Fibroblast of villous mesenchyme (primary cell): ENCODE data around the gene ATRX. TPM values are rescaled to one million over a fixed set of nuclear protein-coding genes. Genes with fewer than 3 reads are reported as not detected.
"Not testable (repeated sequence)": the region's sequence is repeated elsewhere in the genome, so short reads cannot be mapped to it uniquely, and the experiment has no call there.

Experiments
- DNase-seq: peaks from one replicate; pipeline ENCODE4 v3.0.0-alpha.2; 2010; ENCODE audit warnings: low read depth
- H3K4me3 ChIP-seq: 2 replicates; pipeline ENCODE4 v1.5.1; 2011; ENCODE audit warnings: low read depth, mild to moderate bottlenecking, low read length
- CTCF ChIP-seq: IDR thresholded peaks from 2 replicates; pipeline ENCODE4 v1.5.1; 2012; ENCODE audit warnings: low read depth, mild to moderate bottlenecking, low read length; ENCODE audit not compliant: insufficient read depth
- total RNA-seq: library from RNA; depleted of rRNA; stranded (reverse); fragments of >200 nt; gene quantifications from 2 replicates; pipeline ENCODE4 v1.2.3, GENCODE V29; 2012

The ATRX gene
- 77.0 and 92.8 TPM in 2 replicates for total RNA-seq

GRCh38 chrX:77785486-77786364 lies at the start of gene ATRX:
ATRX (minus strand) TSS chrX:77786216; CDS start chrX:77786001, 215 bp downstream.
- peak; percentile 80 for DNase-seq
- H3K4me3 ChIP-seq: peak within 1 kb of the TSS; percentile 75
- TF ChIP-seq CTCF: no peak

GRCh38 chrX:77831544-77831943 lies 45.5 kb upstream of the ATRX start:
- DNase-seq, H3K4me3 ChIP-seq: not testable (repeated sequence)

- not testable (repeated sequence) for DNase-seq, H3K4me3 ChIP-seq
Measured at GRCh38 chrX:77821989-77822388, 36.0 kb upstream of the ATRX start.

GRCh38 chrX:77820091-77820727 lies 34.2 kb upstream of the ATRX start:
- TF ChIP-seq CTCF: no peak
- DNase-seq: no peak
- H3K4me3 ChIP-seq: no peak overlapping the region

- no peak for DNase-seq
- H3K4me3 ChIP-seq: no peak overlapping the region
- no peak for TF ChIP-seq CTCF
Measured at GRCh38 chrX:77814210-77814609, 28.2 kb upstream of the ATRX start.

GRCh38 chrX:77802201-77802600 lies 16.2 kb upstream of the ATRX start:
- no peak for DNase-seq
- no peak for TF ChIP-seq CTCF
- H3K4me3 ChIP-seq: no peak overlapping the region

GRCh38 chrX:77795124-77795523 lies 9.1 kb upstream of the ATRX start:
- DNase-seq: no peak
- H3K4me3 ChIP-seq: no peak overlapping the region
- no peak for TF ChIP-seq CTCF

- no peak for DNase-seq
- TF ChIP-seq CTCF: no peak
- no peak overlapping the region for H3K4me3 ChIP-seq
Measured at GRCh38 chrX:77793946-77794345, 7.9 kb upstream of the ATRX start.
